ENCODE data around the gene ATP6V0C. TPM values are rescaled to one million over a fixed set of nuclear protein-coding genes. Genes with fewer than 3 reads are reported as not detected.

The ATP6V0C gene
- total RNA-seq, 4 donors from 2014 or later, result 26.4 to 98.9 (median 81.8) TPM

- no peak for TF ChIP-seq CTCF (IDR thresholded peaks at IDR 0.05; ENCODE audit: low read depth)
Measured at GRCh38 chr16:2496223-2497115, 17.3 kb upstream of the ATP6V0C start.

- TF ChIP-seq CTCF (IDR thresholded peaks at IDR 0.05; ENCODE audit: low read depth), result no peak
Measured at GRCh38 chr16:2497116-2497630, 16.6 kb upstream of the ATP6V0C start.

GRCh38 chr16:2497695-2498484 lies 15.9 kb upstream of the ATP6V0C start:
- no peak for TF ChIP-seq CTCF (IDR thresholded peaks at IDR 0.05; ENCODE audit: low read depth)

GRCh38 chr16:2498531-2499253 lies 15.1 kb upstream of the ATP6V0C start:
- no peak for TF ChIP-seq CTCF (IDR thresholded peaks at IDR 0.05; ENCODE audit: low read depth)

- no peak for TF ChIP-seq CTCF (IDR thresholded peaks at IDR 0.05; ENCODE audit: low read depth)
Measured at GRCh38 chr16:2499454-2499853, 14.3 kb upstream of the ATP6V0C start.

- no peak for TF ChIP-seq CTCF (IDR thresholded peaks at IDR 0.05; ENCODE audit: low read depth)
Measured at GRCh38 chr16:2499890-2500429, 13.8 kb upstream of the ATP6V0C start.
